Stimulated activated CD8-positive, alpha-beta memory T cell treated with anti-CD3 and anti-CD28 coated beads, Interleukin-15, amount 100 ng/mL, for 1 hour (primary cell): Measurements from ENCODE around the gene TRPV3.
"Not testable (repeated sequence)": the region's sequence is repeated elsewhere in the genome, so short reads cannot be mapped to it uniquely, and the experiment has no call there.

Experiments used
- DNase-seq: peaks from one replicate; pipeline ENCODE4 v3.0.0-alpha.2; 2020; ENCODE audit warnings: low read depth

The TRPV3 gene

DNA sequence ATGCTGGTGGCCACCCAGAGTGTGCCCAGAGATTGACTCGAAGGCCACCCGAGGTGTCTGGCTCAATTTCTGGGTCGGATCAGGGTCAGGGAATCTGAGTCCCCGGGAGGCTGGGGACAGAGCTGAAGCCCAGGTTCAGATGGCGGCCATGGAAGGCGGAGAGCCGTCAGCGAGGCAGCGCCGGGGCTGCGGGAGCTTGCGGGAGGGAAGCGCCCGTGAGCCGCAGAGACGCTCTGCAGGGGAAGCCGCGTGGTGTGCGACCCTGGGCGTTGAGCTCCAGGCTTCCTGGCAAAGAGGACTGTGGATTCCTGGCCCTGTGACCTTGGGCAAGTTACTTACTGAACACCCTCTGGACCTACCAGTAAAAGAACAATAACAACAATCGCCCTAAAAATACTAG, 85.5 kb downstream of the TRPV3 start:
- DNase-seq, result no peak

DNA sequence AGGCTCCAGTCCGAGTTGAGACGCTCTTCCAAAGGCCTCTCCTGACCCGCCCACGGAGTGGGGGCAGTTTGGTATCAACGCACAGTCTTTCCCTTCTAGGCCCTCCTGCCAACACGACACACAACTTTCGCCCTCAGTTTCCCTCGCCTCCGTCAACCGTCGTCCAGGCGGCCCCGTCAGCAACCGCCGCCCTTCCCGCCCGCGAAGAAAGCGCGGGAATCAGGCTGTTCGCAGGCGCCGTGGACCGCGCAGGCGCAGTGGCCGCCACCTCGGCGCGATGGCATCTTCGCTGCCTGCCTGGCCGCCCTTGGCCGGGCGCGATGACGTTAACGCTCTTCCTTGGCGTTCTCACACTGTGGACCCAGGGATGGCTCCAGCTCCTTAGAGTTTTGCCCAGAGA, 86.0 kb downstream of the TRPV3 start, which contains the start of gene SPATA22:
Gene SPATA22 (minus strand): TSS at position 221 of the 400 bp plus-strand sequence. CDS start 2,494 bp downstream, outside the sequence.
- no peak for DNase-seq

GRCh38 chr17:3469529-3469928, 88.1 kb downstream of the TRPV3 start:
- no peak for DNase-seq

DNA sequence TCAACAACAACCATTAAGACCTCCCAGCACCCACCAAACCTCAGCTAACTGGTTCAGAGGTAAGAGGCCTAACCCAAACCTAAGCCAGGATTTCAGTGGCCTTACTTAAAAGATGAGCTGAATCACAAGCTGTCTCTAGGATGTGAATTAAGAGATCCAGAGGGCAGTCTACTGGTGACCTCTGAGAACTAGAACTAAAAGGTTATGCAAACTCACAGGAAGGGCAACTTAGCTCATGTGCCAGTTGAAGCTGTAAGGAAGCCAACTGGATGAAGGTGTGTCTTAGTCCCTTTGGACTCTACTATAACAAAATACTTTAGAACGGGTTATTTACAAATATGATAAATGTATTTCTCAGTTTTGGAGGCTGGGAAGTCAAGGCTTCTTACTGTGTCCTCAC, 91.3 kb downstream of the TRPV3 start:
- DNase-seq, result not testable (repeated sequence)
